LHCN-M2 (cell line): ENCODE measurements around the gene MESP2. TPM values are rescaled to one million over a fixed set of nuclear protein-coding genes. Genes with fewer than 3 reads are reported as not detected.

Experiments
- DNase-seq: peaks from one replicate; pipeline ENCODE4 v3.0.0-alpha.2; 2012; ENCODE audit warnings: low read depth
- total RNA-seq: library from RNA; depleted of rRNA; stranded (reverse); fragments of >200 nt; gene quantifications from 2 replicates; pipeline ENCODE4 v1.2.3, GENCODE V29; 2014

MESP2 gene
- total RNA-seq, 1 experiment from 2014 or later, result 0.06 TPM

DNA sequence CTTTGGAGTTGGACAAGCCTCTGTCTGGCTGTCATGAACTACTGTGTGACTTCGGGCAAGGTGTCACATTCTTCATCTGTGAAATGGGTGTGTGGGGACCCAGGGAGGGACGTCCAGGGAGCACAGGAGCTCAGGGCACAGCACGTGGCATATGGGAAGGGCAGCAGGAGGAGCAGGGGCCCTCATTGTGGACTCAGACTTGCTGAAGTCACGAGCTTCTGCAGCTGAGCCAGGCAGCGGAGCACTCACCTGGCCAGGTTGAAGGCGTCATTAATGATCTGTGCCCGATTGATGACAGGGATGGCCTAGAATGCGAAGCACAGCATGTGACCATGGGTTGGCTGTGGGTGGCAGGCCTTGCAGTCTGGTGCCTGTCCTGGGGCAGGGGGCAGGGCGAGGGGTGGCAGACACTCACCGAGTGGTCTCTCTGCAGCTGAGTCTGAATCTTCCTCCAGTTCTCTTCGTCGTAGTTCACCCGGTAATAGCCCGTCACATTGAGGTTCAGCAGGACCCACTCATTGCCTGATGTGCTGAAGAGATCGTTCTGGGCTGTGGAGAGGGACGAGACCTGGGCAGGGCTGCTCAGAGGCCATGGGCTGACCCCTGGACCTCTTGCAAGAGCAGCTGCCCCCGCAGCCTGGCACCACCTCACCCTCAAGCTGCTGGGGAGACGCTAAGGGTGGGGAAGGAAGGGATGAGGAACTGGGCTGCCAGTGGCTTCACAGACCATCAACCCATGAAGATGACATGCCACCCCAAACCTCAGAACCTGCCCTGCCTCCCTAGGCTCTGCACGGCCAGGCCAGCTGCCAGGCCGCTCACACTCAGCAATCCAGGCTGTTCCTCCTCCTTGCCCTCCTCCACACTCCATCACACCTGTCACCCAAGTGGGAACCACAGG, 23.1 kb downstream of the MESP2 start:
- no peak for DNase-seq

- no peak for DNase-seq
Observed at GRCh38 chr15:89799918-89800498, 23.9 kb downstream of the MESP2 start.

DNA sequence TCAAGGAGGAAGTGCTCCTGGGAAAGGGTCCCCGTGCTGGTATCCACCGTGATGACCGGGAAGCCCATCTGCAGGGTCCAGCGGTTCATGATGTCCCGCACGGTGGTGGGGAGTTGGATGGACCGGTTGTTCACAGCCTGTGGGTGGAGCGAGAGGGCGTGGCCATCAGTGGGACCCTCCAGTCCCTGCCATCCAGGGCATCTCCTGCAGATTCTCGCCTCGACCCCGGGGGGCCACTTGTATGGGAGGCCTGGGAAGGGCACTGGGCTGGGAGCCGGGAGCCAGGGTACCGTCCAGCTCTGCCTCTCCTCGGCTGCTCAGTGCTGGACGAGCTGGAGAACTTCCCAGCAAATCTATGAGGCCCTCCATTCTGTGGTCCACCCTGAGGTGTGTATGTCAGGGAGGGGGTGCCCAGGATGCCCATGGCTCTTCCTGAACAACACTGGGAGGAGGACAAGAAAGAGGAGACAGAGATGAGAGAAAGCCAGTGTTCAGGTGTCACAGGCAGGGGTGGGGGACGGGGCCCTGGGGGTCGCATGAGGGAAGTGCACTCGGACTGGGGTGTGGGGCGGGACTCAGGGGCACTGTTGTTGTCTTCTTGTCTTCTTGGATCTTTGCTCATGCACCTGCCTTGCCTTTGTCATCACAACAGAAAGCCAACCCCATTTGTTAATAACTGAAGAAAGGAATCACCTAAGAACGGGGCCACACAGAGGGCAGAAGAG, 25.5 kb downstream of the MESP2 start:
- no peak for DNase-seq

DNA sequence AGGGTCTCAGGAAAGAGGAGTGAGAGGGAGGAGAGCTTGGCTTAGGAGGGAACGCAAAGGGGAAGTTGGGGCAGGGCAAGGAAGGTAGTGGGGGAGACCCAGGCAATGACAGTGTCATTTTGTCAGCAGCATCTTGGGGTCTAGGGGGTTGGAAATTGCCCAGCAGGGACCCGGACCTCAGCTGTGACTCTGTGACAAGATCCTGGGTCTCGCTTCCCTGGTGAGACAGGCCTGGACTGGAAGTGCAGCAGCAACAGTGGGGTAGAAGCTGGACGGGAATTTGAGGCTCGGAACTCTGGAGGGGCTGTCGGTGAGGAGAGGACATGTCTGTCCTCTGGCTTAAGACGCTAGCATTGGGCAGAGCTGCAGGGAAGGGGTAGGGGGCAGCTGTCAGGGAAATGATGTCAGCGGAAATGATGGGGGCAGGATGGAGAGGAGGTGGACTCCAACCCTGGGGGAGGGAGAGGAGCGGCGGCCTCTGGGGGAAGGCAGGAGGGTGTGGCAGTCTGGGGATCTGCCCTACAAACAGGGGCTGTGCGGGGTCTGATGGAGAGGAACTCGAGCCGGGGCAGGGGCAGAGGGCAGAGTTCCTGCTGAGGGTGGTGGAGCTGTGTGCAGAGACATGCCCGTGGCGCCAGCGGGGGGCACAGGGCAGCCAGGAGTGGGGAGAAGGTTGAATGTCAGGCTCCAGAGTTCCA, 26.2 kb downstream of the MESP2 start:
- no peak for DNase-seq

DNA sequence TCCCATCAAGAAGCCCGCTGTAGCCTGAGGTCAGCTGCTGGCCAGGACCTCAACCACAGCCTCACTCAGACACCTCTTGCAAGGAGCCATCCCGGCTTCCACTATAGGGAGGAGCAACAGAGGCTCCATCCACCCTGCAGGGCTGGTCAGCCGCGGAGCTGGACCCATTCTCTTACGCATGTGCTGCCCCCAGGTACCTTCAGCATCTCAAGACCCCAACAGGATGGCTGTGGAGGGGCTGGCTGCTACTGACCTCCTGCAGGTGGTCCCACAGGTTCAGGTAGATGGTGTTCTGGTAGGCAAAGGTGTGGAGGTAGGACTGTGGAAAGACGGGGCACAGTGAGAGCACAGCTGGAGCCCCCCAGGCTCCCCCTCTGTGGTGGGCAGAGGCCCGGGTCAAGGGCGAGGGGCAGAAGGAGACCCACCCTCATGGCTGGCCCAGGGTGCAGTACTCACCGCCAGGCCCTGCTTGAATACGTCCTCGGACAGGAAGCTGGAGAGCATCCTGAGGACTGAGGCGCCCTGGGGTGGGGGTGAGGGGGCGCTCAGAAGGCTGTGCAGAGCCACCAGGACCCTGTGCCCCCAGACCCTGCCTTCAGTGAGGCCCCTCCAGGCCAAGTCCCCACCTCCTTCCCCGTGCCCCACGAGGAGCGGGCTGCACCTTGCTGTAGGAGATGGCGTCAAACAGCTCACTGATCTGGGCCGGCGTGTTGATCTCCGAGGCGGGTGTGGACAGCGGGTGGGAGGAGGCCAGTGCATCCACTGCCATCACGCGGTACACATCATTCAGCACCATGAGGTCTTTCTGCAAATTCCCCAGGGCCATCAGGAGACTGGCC, 27.1 kb downstream of the MESP2 start:
- no peak for DNase-seq

DNA sequence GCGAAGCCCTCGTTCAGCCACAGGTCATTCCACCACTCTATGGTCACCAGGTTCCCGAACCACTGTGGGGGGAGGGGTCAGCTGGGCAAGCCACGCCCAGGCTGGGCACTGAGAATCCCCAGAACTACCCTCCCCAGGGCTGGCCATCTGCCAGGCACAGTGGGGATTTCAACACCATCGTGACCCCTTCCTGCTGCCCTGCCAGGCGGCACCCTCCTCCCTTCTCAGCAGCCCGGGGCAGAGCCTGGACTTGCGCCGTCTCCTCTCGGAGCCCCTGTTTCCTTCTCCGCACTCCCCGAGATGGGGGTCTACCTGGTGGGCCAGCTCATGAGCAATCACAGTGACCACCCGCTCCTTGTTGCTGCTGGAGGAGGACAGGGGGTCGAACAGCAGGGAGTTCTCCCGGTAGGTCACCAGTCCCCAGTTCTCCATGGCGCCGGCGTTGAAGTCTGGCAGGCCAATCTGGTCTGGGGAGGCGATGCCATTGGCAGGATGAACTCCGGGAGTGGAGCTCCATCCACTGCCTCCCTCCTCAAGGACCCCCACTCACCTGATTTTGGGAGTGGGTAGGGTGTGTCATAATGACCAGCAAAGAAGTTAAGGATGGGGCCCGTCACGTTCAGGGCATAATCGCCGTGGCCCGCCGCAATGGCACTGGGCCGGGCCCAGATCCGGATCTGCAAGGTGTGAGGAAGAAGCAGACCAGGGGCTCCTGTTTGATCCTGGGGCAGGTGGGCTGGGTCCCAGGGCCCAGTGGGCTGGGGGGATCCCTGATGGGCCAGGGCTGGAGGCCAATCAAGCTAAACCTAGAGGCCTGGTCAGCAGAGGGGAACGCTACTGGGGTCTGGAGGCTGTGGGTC, 28.0 kb downstream of the MESP2 start:
- DNase-seq, result no peak

GRCh38 chr15:89805241-89806209, 29.4 kb downstream of the MESP2 start:
- no peak for DNase-seq

GRCh38 chr15:89806210-89806558, 30.1 kb downstream of the MESP2 start:
- no peak for DNase-seq

- DNase-seq, result no peak
Observed at GRCh38 chr15:89806559-89807550, 30.7 kb downstream of the MESP2 start.

DNA sequence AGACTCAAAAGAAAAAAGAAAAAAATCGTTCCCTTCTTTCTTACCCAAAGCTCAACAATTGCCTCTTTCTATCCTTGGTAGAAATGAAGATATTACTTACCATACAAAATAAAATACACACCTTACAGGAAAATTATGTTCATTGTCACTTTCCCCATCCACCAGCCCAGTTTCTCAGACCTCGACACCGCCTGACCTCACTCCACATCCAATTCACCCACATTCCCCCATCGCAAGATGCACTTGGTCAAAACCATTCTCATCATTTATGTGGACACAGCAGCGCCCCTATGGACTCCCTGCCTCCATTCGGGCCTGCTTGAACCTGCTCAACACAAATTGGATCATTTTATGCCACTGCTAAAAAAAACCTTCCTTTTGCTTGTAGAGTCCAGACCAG, 31.6 kb downstream of the MESP2 start:
- DNase-seq, result no peak

GRCh38 chr15:89808160-89808870, 32.2 kb downstream of the MESP2 start:
- DNase-seq, result no peak

DNA sequence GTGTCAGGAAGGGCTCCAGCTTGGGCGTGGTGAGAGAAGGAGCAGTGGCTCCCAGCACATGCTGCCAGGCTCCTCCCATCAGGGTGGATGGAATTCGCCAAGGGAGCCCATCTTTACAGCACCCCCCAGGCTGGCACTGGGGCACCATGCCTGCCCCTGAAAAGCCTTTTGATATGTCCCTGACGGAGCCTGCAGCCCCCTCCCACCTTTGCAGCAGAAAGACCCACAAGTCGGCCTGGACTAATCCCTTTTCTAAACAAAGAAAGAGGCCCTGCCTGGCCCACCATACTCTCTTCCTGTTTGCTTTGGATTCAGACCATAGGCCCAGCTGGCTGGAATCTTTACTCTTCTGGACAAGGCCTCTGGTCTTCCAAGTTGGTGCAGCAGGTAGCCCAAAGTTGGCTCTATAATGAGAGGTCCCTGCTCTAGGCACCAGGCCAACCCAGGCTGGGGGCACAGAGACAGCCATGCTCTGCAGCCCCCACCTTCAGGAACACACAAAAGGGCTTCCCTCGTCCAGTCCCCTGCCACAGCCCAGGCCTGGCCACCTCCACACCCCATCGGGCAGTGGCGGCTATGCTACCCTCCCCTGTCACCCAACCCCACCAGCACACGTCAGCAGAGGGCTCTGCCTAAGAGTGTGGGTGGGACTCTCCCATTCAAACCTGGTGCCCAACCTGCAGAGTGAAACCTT, 33.1 kb downstream of the MESP2 start:
- DNase-seq, result no peak

DNA sequence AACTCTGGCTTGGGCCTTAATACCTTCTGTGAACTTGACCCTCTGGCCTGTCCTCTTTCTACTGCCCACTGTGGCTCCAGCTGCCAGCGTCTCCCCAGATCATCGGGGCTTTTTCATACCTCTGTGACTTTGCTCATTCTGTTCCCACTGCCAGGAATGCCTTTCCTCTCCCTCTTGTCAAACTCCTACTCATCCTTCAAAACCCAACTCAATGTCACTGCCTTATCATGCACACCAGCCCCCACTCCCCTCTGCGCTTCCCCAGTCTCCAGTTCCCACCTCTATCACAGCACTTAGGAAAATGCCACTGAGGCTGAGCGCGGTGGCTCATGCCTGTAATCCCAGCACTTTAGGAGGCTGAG, 33.6 kb downstream of the MESP2 start:
- DNase-seq, result no peak

DNA sequence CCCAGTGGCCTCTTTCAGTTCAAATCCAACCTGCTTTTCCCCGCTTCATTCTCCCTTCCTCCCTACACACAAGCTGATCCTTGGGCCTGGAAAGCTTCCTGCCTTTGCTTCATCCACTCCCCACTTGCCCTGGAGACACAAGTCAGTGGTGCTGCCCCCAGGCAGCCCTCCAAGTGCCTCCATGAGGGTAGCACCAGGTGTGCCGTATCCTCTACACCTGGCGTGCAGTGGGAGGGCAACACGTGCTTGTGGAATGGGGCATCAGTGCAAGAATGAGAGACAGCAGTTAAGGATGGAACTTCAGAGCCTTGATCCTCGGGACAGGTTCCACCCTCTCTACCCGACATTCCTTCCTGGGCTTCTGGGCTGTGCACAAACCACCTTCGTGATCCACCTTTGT, 34.7 kb downstream of the MESP2 start:
- no peak for DNase-seq

GRCh38 chr15:89812011-89812846, 36.1 kb downstream of the MESP2 start:
- DNase-seq, result peak; percentile 55
